ENCODE data around the gene MTMR6.
A peak's percentile ranks its signal among the peaks of the same experiment; 100 is the strongest.

The MTMR6 gene

GRCh38 chr13:25286969-25287961 lies at the start of gene MTMR6:
Gene MTMR6 (minus strand): TSS chr13:25287488. CDS start chr13:25287247, 241 bp downstream.
- DNase-seq (ENCODE audit: low spot score), result peak; percentile 91

GRCh38 chr13:25335856-25336255 lies 48.6 kb upstream of the MTMR6 start:
- DNase-seq (ENCODE audit: low spot score), result no peak

DNA sequence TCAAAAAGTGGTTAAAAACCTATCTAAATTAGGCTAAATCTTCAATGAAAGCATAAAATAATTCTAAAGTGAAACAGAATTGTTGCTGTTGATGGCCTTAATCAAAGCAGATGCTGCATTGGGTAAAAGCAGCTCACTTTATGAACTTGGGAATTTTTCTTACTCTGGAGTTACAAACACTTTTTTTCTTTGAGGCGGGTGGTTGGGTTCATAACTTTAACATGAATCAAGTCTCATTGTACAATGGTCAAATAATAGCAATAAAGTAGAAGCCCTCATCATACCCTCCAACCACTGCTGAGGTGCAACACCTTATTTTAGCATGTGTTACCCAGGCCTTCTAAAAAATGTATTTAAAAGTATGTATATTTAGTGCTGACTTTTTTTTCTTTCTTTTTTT lies 43.3 kb upstream of the MTMR6 start:
- no peak for DNase-seq (ENCODE audit: low spot score)

DNA sequence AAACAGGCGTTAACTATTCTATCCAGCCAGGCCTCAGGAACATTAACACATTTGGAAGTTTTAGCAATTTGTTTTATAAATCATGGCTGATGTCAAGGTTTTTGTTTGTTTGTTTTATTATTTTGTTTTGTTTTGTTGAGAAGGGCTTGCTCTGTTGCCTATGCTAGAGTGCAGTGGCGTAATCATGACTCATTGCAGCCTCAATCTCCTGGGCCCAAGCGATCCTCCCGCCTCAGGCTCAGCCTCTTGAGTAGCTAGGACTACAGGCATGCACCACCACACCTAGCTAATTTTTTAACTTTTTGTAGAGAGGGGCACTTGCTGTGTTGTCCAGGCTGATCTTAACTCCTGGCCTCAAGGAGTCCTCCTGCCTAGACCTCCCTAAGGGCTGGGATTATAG lies 42.4 kb upstream of the MTMR6 start:
- no peak for DNase-seq (ENCODE audit: low spot score)

- DNase-seq (ENCODE audit: low spot score), result no peak
Observed at GRCh38 chr13:25324100-25324499, 36.8 kb upstream of the MTMR6 start.

DNA sequence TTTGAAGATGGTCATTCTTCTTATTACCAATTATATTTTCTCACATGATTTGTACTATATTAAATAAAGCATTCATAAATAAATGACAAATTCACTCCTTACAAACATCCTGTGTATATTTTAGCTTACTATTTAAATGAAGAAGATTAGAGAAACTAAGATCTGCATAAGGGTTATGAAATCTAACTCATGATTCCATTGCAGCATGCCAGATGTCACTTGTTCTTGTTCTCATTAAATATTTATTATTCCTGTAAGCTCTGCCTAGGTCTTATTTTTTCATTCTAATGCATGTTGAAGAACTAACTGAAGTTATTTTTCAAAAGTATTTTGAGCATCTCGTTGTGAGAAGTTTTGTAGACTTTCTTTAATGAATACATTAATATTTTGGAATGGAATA lies 32.5 kb upstream of the MTMR6 start:
- DNase-seq (ENCODE audit: low spot score), result no peak

DNA sequence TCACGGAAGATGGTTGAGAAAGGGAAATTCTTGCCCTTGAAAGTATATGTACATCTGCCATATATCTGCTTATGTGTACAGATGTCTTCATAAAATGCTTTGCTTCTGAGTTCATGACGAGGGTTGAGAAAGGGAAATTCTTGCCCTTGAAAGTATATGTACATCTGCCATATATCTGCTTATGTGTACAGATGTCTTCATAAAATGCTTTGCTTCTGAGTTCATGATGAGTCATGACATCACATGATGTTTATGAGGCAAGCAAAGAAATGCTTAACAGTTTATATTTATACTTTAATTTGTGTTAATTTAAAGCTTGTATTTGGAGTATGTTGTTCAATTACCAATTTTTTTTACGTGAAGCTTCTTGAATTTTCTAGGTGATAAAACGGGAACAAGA lies 31.7 kb upstream of the MTMR6 start:
- DNase-seq (ENCODE audit: low spot score), result peak; percentile 1

DNA sequence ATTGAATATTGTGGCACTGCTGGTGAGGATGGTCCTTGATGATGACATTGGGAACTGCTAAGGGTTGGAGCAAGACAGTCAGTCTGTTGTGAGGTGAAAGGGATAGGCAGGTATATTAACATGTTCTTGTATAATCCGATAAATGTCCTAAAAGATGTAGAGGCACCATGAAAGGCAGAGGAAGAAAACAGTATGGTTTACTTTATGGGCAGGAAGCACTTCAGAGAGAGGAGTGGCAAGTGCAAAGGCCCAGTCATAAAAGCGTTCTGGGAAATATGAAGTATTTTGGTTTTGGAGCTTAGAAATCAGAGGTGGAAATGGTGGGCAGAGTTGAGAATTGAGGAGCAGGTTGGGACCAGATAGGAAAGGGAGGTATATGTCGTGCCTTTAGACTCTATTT lies 23.6 kb upstream of the MTMR6 start:
- no peak for DNase-seq (ENCODE audit: low spot score)

GRCh38 chr13:25306671-25307464 lies 19.6 kb upstream of the MTMR6 start:
- DNase-seq (ENCODE audit: low spot score), result no peak

DNA sequence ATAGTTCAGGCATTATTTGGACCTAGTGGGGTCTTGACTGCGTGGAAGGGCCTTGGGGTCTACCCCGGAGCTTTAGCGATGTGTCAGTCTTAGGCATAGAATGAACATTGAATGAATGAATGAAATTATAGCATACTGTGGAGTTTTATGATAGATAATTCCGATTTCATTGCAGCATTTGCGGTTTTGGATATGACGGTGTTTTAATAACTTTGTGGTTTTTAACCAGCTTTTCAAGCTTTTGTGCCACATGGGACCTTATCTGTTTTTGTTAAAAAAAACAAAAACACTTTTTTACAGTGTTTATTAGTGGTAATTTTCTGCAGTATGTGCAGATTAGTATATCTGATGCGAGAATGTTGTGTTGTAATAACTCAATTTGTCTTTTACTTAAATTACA lies 14.8 kb upstream of the MTMR6 start:
- DNase-seq (ENCODE audit: low spot score), result no peak

DNA sequence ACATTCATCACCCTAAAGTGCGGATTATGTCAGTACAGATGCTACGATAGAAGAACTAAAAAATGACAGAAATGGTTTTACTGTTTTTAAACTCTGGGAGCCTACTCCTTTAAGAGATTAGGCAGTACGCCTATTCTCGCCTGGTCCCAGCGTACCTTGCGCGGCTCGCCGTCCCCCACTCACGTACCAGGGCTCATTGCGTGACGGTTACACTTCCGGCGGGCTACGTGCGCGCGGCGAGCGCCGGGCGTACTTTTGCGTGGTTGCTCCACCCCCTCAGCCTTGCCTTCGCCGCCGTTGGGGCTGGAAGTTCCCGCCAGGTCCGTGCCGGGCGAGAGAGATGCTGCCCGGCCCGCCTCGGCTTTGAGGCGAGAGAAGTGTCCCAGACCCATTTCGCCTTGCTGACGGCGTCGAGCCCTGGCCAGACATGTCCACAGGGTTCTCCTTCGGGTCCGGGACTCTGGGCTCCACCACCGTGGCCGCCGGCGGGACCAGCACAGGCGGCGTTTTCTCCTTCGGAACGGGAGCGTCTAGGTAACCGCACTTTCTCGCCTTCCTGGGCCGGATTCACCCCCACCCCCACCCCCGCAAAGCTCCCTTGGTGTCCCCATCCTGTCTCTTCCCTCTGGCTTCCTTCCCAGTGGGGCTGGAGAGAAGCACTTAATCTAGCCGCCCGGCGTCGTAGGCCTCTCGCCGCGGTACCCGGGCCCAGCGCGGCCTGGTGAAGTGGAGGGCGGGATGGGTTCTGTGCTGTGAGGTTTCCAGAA lies 14.2 kb upstream of the MTMR6 start, which contains the start of gene NUP58:
Gene NUP58 (plus strand): TSS at position 279 of the 767 bp plus-strand sequence. CDS start 149 bp downstream, at position 428.
- peak; percentile 86 for DNase-seq (ENCODE audit: low spot score)

DNA sequence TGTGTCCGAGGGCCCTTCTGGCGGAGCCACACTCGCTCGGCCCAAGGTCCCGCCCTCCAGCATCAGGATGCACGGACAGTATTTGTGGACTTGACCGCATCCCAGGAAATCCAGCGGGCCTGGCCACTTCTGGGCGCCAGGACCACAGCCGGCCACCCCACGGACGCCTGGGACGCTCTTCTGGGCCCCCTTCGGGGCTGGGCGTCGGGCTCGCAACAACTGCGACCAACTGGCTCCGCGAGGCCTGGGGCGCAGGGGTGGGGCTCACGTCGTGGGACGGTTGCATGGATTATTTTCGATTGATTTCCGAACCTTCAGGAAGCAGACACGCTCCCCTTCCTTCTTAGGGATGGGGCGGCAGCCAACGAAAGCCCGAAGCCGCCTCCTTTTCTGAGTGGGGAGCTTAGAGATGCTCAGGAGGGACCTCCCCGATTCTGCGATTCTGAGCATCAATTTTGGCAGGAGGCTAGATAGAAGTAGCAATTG lies 13.6 kb upstream of the MTMR6 start:
- peak; percentile 4 for DNase-seq (ENCODE audit: low spot score)

DNA sequence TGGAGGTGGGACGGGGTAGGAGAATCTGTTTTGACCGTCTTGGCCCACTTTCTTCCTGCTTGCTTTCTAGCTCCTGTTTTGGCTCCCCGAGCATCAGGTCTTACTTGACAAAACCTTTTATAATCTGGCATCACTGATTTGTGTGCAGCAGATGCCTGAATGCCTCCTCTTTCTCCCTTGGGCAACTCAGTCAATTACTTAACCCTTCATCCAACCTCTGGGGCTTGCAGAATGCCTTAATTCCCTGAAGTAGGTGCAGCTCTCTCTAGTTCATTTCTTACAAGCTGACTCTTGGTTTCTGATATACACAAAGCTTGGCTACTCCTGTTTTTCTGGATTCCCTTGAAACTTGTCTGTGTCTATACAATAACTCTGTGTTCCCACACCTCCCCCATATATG lies 8.4 kb upstream of the MTMR6 start:
- no peak for DNase-seq (ENCODE audit: low spot score)

GRCh38 chr13:25295228-25295627 lies 7.9 kb upstream of the MTMR6 start:
- no peak for DNase-seq (ENCODE audit: low spot score)

- peak; percentile 10 for DNase-seq (ENCODE audit: low spot score)
Observed at GRCh38 chr13:25292301-25292700, 5.0 kb upstream of the MTMR6 start.

- no peak for DNase-seq (ENCODE audit: low spot score)
Observed at GRCh38 chr13:25291691-25292090, 4.4 kb upstream of the MTMR6 start.

DNA sequence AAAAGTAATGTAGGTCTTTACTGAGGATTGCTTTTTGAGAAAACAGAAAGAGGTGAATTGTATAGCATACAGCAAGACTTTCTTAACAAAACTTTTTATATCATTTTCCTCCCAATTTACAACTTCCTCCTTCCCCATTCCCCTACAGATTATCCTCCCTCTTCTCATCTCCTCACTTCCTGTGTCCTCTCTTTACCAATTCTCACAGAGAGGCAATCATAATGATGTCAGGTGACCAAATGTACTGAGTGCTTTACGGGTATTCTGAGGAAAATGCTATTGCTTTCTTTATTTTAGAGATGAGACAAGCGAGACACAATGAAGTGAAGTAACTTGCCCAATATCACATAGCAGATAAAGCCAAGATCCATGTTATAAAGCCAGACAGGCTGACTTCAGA lies 1.7 kb upstream of the MTMR6 start:
- no peak for DNase-seq (ENCODE audit: low spot score)

GRCh38 chr13:25286308-25286968 lies 850 bp downstream of the MTMR6 start:
- peak; percentile 39 for DNase-seq (ENCODE audit: low spot score)

DNA sequence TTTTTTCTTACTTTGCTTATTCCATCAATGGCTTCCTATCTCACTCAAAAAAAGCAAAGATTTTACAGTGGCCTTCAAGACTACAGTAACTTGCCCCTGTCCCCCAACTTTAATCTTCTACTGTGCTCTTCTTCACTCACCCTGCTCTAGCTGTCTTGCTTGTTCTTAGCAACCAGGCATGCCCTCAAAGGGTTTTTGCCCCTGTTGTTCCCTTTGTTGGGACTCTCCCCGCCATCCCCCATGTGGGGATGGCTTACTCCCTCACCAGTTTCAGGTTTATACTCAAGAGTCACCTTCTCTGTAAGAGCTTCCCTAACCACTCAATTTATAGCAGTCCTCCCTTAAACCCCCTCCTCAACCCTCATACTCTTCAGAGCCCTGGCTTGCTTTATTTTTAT lies 5.4 kb downstream of the MTMR6 start:
- no peak for DNase-seq (ENCODE audit: low spot score)

DNA sequence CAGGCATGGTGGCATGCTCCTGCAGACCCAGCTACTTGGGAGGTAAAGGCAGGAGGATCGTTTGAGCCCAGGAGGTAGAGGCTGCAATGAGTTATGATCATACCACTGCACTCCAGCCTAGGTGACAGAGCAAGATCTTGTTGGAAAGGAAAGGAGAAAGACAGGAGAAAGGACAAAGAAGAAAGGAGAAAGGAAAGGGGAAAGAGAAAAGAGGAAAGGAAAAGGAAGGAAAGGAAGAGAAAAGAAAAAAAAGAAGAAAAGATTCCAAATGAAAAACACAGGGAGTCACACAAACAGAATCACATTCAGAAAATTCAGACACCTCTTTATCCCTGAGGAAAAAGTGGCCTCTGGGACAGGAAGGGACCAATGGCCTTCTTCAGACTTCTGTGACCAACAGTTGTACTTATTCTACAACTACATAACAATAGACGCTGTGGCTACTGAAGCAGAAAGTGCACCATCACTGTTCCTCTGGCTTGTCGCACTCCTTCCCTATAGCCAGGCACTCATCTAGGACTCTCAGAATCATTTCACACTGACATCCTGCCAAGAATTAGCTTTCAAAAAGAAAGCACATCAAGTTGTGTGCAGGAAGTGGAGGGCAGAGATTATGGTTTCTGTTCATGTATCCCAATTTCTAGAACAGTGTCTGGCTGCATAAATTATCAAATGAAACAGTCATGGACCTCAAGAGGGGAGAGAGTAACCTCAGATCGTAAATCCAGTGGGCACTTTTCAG lies 5.9 kb downstream of the MTMR6 start:
- DNase-seq (ENCODE audit: low spot score), result no peak

GRCh38 chr13:25280396-25280795 lies 6.9 kb downstream of the MTMR6 start:
- DNase-seq (ENCODE audit: low spot score), result no peak
